ENCODE data around the gene MAML1. TPM values are rescaled to one million over a fixed set of nuclear protein-coding genes. Genes with fewer than 3 reads are reported as not detected.

Gene MAML1
- total and polyA plus RNA-seq, 10 of the 15 experiments (the other 5 are each of a cell fraction or from before 2014, with no cell fraction given): 0.42 to 23.9 (median 7.3) TPM

GRCh38 chr5:179768326-179769085 lies 35.9 kb downstream of the MAML1 start (continued):
- TF ChIP-seq E2F8 (IDR thresholded peaks at IDR 0.05; ENCODE audit: low read depth, partially characterized antibody): no peak
- no peak for TF ChIP-seq POLR2A (IDR thresholded peaks at IDR 0.05; ENCODE audit: low read depth, low read length)
- no peak for TF ChIP-seq MYC (IDR thresholded peaks at IDR 0.05; ENCODE audit: insufficient read depth, insufficient read length, insufficient replicate concordance, low read length, severe bottlenecking)
- no peak for TF ChIP-seq BCLAF1 (IDR thresholded peaks at IDR 0.05)
- TF ChIP-seq NFYB (IDR thresholded peaks at IDR 0.05; ENCODE audit: insufficient read depth, low read depth, low read length): no peak
- TF ChIP-seq NFIC (IDR thresholded peaks at IDR 0.05; ENCODE audit: low read depth, low read length): no peak
- TF ChIP-seq ZBTB33 (IDR thresholded peaks at IDR 0.05): no peak
